Natural killer cell (primary cell): ENCODE results near the gene UGGT1. TPM values are rescaled to one million over a fixed set of nuclear protein-coding genes. Genes with fewer than 3 reads are reported as not detected.
A peak's percentile ranks its signal among the peaks of the same experiment; 100 is the strongest.

Source experiments
- ATAC-seq, 3 donors: fragments of 150-1000 bp in 2 of 3; fragments of 200-7000 bp in 1 of 3; cut with Tn5 transposase; 1 replicate in 1 of 3; 2 replicates in 2 of 3; pipeline ENCODE4 v1.10.0; 2021; ENCODE audit warnings: mild to moderate bottlenecking in 2 of 3, moderate library complexity in 2 of 3
- DNase-seq, 2 donors: peaks; one replicate each; pipeline versions ENCODE4 v3.0.0 to v3.0.0-alpha.2; 2013 to 2021; ENCODE audit warnings: mixed read lengths in 1 of 2
- H3K27ac ChIP-seq: one replicate; pipeline ENCODE4 v1.5.1; 2013; ENCODE audit warnings: mild to moderate bottlenecking, low read length
- H3K27me3 ChIP-seq: one replicate; pipeline ENCODE4 v1.6.1; 2013; ENCODE audit warnings: low read length; ENCODE audit not compliant: control insufficient read depth, insufficient read depth
- H3K36me3 ChIP-seq: one replicate; pipeline ENCODE4 v1.6.1; 2013; ENCODE audit warnings: low read length; ENCODE audit not compliant: control insufficient read depth, insufficient read depth
- H3K4me1 ChIP-seq: one replicate; pipeline ENCODE4 v1.6.1; 2013; ENCODE audit warnings: low read length; ENCODE audit not compliant: control insufficient read depth, insufficient read depth
- H3K4me3 ChIP-seq: one replicate; pipeline ENCODE4 v1.5.1; 2013; ENCODE audit warnings: low read length
- H3K9me3 ChIP-seq: one replicate; pipeline ENCODE4 v1.6.1; 2013; ENCODE audit warnings: low read length; ENCODE audit not compliant: control insufficient read depth, insufficient read depth
- H3K27ac Mint-ChIP-seq, 2 donors: one replicate each; pipeline ENCODE4 v1.8.0; 2022; ENCODE audit warnings: mild to moderate bottlenecking in 2 of 2, mixed read lengths in 2 of 2, moderate library complexity in 1 of 2
- H3K27me3 Mint-ChIP-seq, 2 donors: one replicate each; pipeline ENCODE4 v1.8.0; 2022; ENCODE audit warnings: low read depth in 2 of 2, mixed read lengths in 2 of 2
- H3K36me3 Mint-ChIP-seq: one replicate; pipeline ENCODE4 v1.8.0; 2022; ENCODE audit warnings: mixed read lengths
- H3K4me1 Mint-ChIP-seq, 2 donors: one replicate each; pipeline ENCODE4 v1.8.0; 2022; ENCODE audit warnings: mixed read lengths in 2 of 2
- H3K4me3 Mint-ChIP-seq: one replicate; pipeline ENCODE4 v1.8.0; 2022; ENCODE audit warnings: mild to moderate bottlenecking, moderate library complexity, mixed read lengths
- H3K9me3 Mint-ChIP-seq, 2 donors: one replicate each; pipeline ENCODE4 v1.8.0; 2022; ENCODE audit warnings: mixed read lengths in 2 of 2
- CTCF ChIP-seq: fragments of 200-600 bp; IDR thresholded peaks from one replicate; pipeline ENCODE4 v1.8.0; 2022; ENCODE audit warnings: antibody characterized with exemption
- WGBS: methylation state at CpG from one replicate; pipeline ENCODE4 v1.1.7; 2013; ENCODE audit warnings: missing lambda C conversion rate; ENCODE audit not compliant: insufficient coverage; 5-methylcytosine and 5-hydroxymethylcytosine counted together
- intact Hi-C: fragments of 100-400 bp; cut with micrococcal nuclease; formaldehyde crosslinking; loops from one replicate; pipeline ENCODE4 v1.14.2; 2022
- total RNA-seq, 4 donors: library from RNA; stranded (reverse); fragments of 120-200 nt in 1 of 4; gene quantifications; one replicate each; pipeline versions ENCODE4 v1.2.3 to v1.2.4, GENCODE V29; 2013 to 2022

Gene UGGT1
- total RNA-seq: 10 to 100 TPM; 48.2 to 70.3 (median 60.7) TPM
- 84.1 TPM for total RNA-seq (2013)

- H3K9me3 Mint-ChIP-seq: no peaks in the 10 kb centered on the region
- 0% methylated on average over 59 of the region's 59 CpGs for WGBS
- intact Hi-C loops: loop anchor here (1.0 to 5.0 kb wide), 3 partner anchors 63 to 704 kb away; partner anchors contain the start of genes MAP3K2, SAP130 and SFT2D3
- peak within 1 kb of the TSS; percentile 85 for H3K27ac ChIP-seq
- H3K4me3 ChIP-seq: peak within 1 kb of the TSS; percentile 94
- H3K9me3 ChIP-seq: no peaks in the 10 kb centered on the region
- H3K36me3 Mint-ChIP-seq: no peaks in the 10 kb centered on the region
- H3K27me3 ChIP-seq: no peaks in the 10 kb centered on the region
- H3K4me1 ChIP-seq: peaks cover 6% of the 10 kb centered on the region
- peaks cover 0 to 3% of the 10 kb centered on the region in 2 donors for H3K27me3 Mint-ChIP-seq
- no peak for TF ChIP-seq CTCF
- peak; percentile 94 to 99 (median 95) for ATAC-seq
- H3K4me3 Mint-ChIP-seq: peak within 1 kb of the TSS; percentile 96
- H3K27ac Mint-ChIP-seq: peak within 1 kb of the TSS; percentile 94 to 96
- peak; percentile 89 to 98 for DNase-seq
- H3K4me1 Mint-ChIP-seq: peaks cover 41 to 46% of the 10 kb centered on the region in 2 donors
- no peaks in the 10 kb centered on the region for H3K36me3 ChIP-seq
These were observed at the start of gene UGGT1 for GRCh38 chr2:128090945-128091725. Gene UGGT1 (plus strand): TSS chr2:128091200. CDS start chr2:128091358, 158 bp downstream.

GRCh38 chr2:128041561-128041960 is 49.4 kb upstream of the UGGT1 start:
- H3K27me3 ChIP-seq: no peaks in the 10 kb centered on the region
- Mint-ChIP-seq H3K27ac (no peak overlapping the region), H3K27me3 (peaks cover 29 to 43% of the 10 kb centered on the region in 2 donors), H3K9me3 (peaks cover 5 to 19% of the 10 kb centered on the region in 2 donors), H3K4me1 (no peaks in the 10 kb centered on the region), H3K36me3 (peaks cover 27% of the 10 kb centered on the region), H3K4me3 (no peak overlapping the region)
- WGBS: 83% methylated on average over 3 of the region's 3 CpGs
- TF ChIP-seq CTCF: no peak
- DNase-seq (no peak), ATAC-seq (no peak)
- no peak overlapping the region for H3K4me3 ChIP-seq
- H3K36me3 ChIP-seq: no peaks in the 10 kb centered on the region
- H3K9me3 ChIP-seq: peaks cover 20% of the 10 kb centered on the region
- no peak overlapping the region for H3K27ac ChIP-seq
- H3K4me1 ChIP-seq: no peaks in the 10 kb centered on the region
- intact Hi-C loops: no loop called here

- peaks cover 14% of the 10 kb centered on the region for H3K36me3 Mint-ChIP-seq
- H3K9me3 Mint-ChIP-seq: peaks cover 2 to 9% of the 10 kb centered on the region in 2 donors
- peaks cover 8% of the 10 kb centered on the region for H3K9me3 ChIP-seq
- TF ChIP-seq CTCF: no peak
- no peaks in the 10 kb centered on the region for H3K27me3 ChIP-seq
- no peak overlapping the region for H3K27ac ChIP-seq
- H3K27ac Mint-ChIP-seq: no peak overlapping the region
- H3K4me3 Mint-ChIP-seq: no peak overlapping the region
- DNase-seq: no peak
- WGBS: 95% methylated on average over 3 of the region's 3 CpGs
- H3K36me3 ChIP-seq: no peaks in the 10 kb centered on the region
- ATAC-seq: no peak
- intact Hi-C loops: no loop called here
- H3K4me3 ChIP-seq: no peak overlapping the region
- H3K27me3 Mint-ChIP-seq: peaks cover 37 to 42% of the 10 kb centered on the region in 2 donors
- no peaks in the 10 kb centered on the region for H3K4me1 Mint-ChIP-seq
- no peaks in the 10 kb centered on the region for H3K4me1 ChIP-seq
These were observed 48.0 kb upstream of the UGGT1 start for GRCh38 chr2:128043041-128043440.
